Measurements from ENCODE around the gene PRKN.

Gene PRKN

GRCh38 chr6:161463071-161463470, 1264.5 kb downstream of the PRKN start:
- H3K27ac ChIP-seq (ENCODE audit: extremely low read depth, low read depth, low read length) = no peak overlapping the region
- H3K36me3 ChIP-seq (ENCODE audit: control insufficient read depth in 2 of 2, insufficient read depth in 1 of 2, low read length in 2 of 2) = no peaks in the 10 kb centered on the region
- H3K4me3 ChIP-seq (ENCODE audit: low read depth, low read length) = no peak overlapping the region
- no peaks in the 10 kb centered on the region for H3K4me1 ChIP-seq (ENCODE audit: control insufficient read depth, insufficient read depth, low read length)
- TF ChIP-seq ZNF560 (tag by site-specific recombination; IDR thresholded peaks at IDR 0.05; ENCODE audit: borderline replicate concordance) (no peak), ZSCAN18 (tag by site-specific recombination; IDR thresholded peaks at IDR 0.05) (no peak), ZNF311 (tag by site-specific recombination; IDR thresholded peaks at IDR 0.05; ENCODE audit: borderline replicate concordance) (no peak), ZNF660 (tag by site-specific recombination; IDR thresholded peaks at IDR 0.05) (no peak), ZBTB8A (tag by site-specific recombination; IDR thresholded peaks at IDR 0.05) (no peak), ZNF426 (tag by site-specific recombination; IDR thresholded peaks at IDR 0.05) (no peak)
- no peaks in the 10 kb centered on the region for H3K9me3 ChIP-seq (ENCODE audit: control insufficient read depth, insufficient read depth, low read depth, low read length)
- ChIA-PET POLR2A (no interaction called here), CTCF (interaction anchor here (0.9 to 1.2 kb wide), 2 partner anchors 8 to 45 kb away, joined by 4 to 5 read pairs; no protein-coding TSS in a partner anchor)

GRCh38 chr6:161462148-161462547, 1265.4 kb downstream of the PRKN start:
- TF ChIP-seq ZNF37A (tag by site-specific recombination; IDR thresholded peaks at IDR 0.05) (no peak), GLIS1 (tag by site-specific recombination; IDR thresholded peaks at IDR 0.05) (no peak), ZNF223 (tag by site-specific recombination; IDR thresholded peaks at IDR 0.05) (no peak), OSR2 (tag by site-specific recombination; IDR thresholded peaks at IDR 0.05) (no peak), ZNF16 (tag by site-specific recombination; IDR thresholded peaks at IDR 0.05; ENCODE audit: low read depth) (no peak), ZBTB6 (tag by site-specific recombination; IDR thresholded peaks at IDR 0.05) (no peak), ZNF311 (tag by site-specific recombination; IDR thresholded peaks at IDR 0.05; ENCODE audit: borderline replicate concordance) (no peak), ZFHX2 (tag by site-specific recombination; conservative IDR thresholded peaks at IDR 0.05) (no peak), PRDM4 (tag by site-specific recombination; IDR thresholded peaks at IDR 0.05) (no peak), ZNF155 (tag by site-specific recombination; IDR thresholded peaks at IDR 0.05) (no peak), ZBTB44 (tag by site-specific recombination; IDR thresholded peaks at IDR 0.05) (no peak), ZNF529 (tag by site-specific recombination; IDR thresholded peaks at IDR 0.05; ENCODE audit: insufficient replicate concordance) (no peak), ZNF658 (tag by site-specific recombination; IDR thresholded peaks at IDR 0.05) (no peak), ZSCAN23 (tag by site-specific recombination; IDR thresholded peaks at IDR 0.05) (no peak), ZNF23 (tag by site-specific recombination; IDR thresholded peaks at IDR 0.05; ENCODE audit: borderline replicate concordance) (no peak), BCL6B (tag by site-specific recombination; IDR thresholded peaks at IDR 0.05) (no peak), MYNN (tag by site-specific recombination; IDR thresholded peaks at IDR 0.05; ENCODE audit: borderline replicate concordance) (no peak)
- POLR2A ChIA-PET = no interaction called here
- Histone ChIP-seq H3K9me3 (ENCODE audit: control insufficient read depth, insufficient read depth, low read depth, low read length) (no peaks in the 10 kb centered on the region), H3K27ac (ENCODE audit: extremely low read depth, low read depth, low read length) (no peak overlapping the region), H3K36me3 (ENCODE audit: control insufficient read depth in 2 of 2, insufficient read depth in 1 of 2, low read length in 2 of 2) (no peaks in the 10 kb centered on the region), H3K4me1 (ENCODE audit: control insufficient read depth, insufficient read depth, low read length) (no peaks in the 10 kb centered on the region), H3K4me3 (ENCODE audit: low read depth, low read length) (no peak overlapping the region)
- CTCF ChIA-PET = interaction anchor here (0.6 to 1.2 kb wide), 3 partner anchors 9 to 233 kb away, joined by 3 to 5 read pairs (median 4); no protein-coding TSS in a partner anchor
